Upper lobe of right lung (tissue), 1 donor: ENCODE measurements around the gene SCARF1. TPM values are rescaled to one million over a fixed set of nuclear protein-coding genes. Genes with fewer than 3 reads are reported as not detected.
A peak's percentile ranks its signal among the peaks of the same experiment; 100 is the strongest.

Experiments
- ATAC-seq: fragments of 200-7000 bp; cut with Tn5 transposase; one replicate; pipeline ENCODE4 v1.9.1; 2020; ENCODE audit warnings: mild to moderate bottlenecking, moderate library complexity
- DNase-seq: peaks from one replicate; pipeline ENCODE4 v3.0.0-alpha.2; 2020
- H3K27ac ChIP-seq: fragments of 200-600 bp; one replicate; pipeline ENCODE4 v1.8.0; 2022
- H3K27me3 ChIP-seq: fragments of 200-600 bp; one replicate; pipeline ENCODE4 v1.8.0; 2022; ENCODE audit warnings: mild to moderate bottlenecking
- H3K36me3 ChIP-seq: fragments of 200-600 bp; one replicate; pipeline ENCODE4 v1.8.0; 2022
- H3K4me1 ChIP-seq: fragments of 200-600 bp; one replicate; pipeline ENCODE4 v1.8.0; 2022
- H3K4me3 ChIP-seq: fragments of 200-600 bp; one replicate; pipeline ENCODE4 v1.8.0; 2022; ENCODE audit warnings: mild to moderate bottlenecking
- H3K9me3 ChIP-seq: fragments of 200-600 bp; one replicate; pipeline ENCODE4 v1.8.0; 2022
- intact Hi-C: fragments of 100-400 bp; cut with DNase I; formaldehyde crosslinking; loops from one replicate; pipeline ENCODE4 v1.11.0; 2022
- total RNA-seq: library from RNA; stranded (reverse); fragmentation: NEBNext Ultra II Directional; extraction: Animal tissue kit (Norgen Biotek cat#: 25700); gene quantifications from one replicate; pipeline ENCODE4 v1.2.1, GENCODE V29; 2021
- TF ChIP-seq, protein P1 (sequence below): fragments of 200-600 bp; IDR thresholded peaks from one replicate; pipeline ENCODE4 v1.8.0; 2022; ENCODE audit warnings: antibody characterized with exemption
- donor health status: DM: no; HTN: yes; CAD: no; lungs with severe emphysema.

The SCARF1 gene
- total RNA-seq, 1 donor from 2014 or later, result 48.5 TPM

DNA sequence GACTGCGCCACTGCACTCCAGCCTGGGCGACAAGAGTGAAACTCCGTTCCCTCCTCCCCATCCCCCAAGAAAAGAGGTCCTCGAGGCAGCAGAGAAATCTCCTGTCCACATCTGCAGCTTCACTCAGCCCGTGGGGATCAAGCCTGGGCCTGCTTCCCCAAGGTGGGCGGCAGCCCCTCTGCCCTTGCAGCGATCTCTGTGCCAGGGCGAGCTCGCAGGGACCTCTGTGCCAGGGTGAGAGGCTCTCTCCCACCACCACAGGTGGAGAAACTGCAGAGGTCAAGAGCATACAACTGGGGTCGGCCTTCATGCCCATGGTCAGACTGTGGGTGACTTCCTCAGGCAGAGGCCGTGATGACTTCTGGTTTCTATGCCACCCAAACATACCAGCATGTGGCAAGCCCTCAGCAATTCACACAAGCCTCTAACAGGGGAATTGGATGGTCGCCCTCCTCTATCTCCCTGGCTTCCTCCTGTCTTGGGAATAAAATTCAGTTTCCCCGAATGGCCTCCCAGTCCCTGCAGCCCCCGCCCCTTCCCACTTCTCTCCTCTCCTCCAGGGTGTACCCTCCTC, 22.4 kb downstream of the SCARF1 start:
- peak; percentile 4 for ATAC-seq
- DNase-seq, result no peak
- Histone ChIP-seq H3K27me3 (no peaks in the 10 kb centered on the region), H3K36me3 (peaks cover 13% of the 10 kb centered on the region), H3K27ac (no peak overlapping the region), H3K4me3 (no peak overlapping the region), H3K4me1 (peaks cover 32% of the 10 kb centered on the region), H3K9me3 (no peaks in the 10 kb centered on the region)
- TF ChIP-seq, protein P1, sequence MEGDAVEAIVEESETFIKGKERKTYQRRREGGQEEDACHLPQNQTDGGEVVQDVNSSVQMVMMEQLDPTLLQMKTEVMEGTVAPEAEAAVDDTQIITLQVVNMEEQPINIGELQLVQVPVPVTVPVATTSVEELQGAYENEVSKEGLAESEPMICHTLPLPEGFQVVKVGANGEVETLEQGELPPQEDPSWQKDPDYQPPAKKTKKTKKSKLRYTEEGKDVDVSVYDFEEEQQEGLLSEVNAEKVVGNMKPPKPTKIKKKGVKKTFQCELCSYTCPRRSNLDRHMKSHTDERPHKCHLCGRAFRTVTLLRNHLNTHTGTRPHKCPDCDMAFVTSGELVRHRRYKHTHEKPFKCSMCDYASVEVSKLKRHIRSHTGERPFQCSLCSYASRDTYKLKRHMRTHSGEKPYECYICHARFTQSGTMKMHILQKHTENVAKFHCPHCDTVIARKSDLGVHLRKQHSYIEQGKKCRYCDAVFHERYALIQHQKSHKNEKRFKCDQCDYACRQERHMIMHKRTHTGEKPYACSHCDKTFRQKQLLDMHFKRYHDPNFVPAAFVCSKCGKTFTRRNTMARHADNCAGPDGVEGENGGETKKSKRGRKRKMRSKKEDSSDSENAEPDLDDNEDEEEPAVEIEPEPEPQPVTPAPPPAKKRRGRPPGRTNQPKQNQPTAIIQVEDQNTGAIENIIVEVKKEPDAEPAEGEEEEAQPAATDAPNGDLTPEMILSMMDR, result no peak
- intact Hi-C loops, result no loop called here

DNA sequence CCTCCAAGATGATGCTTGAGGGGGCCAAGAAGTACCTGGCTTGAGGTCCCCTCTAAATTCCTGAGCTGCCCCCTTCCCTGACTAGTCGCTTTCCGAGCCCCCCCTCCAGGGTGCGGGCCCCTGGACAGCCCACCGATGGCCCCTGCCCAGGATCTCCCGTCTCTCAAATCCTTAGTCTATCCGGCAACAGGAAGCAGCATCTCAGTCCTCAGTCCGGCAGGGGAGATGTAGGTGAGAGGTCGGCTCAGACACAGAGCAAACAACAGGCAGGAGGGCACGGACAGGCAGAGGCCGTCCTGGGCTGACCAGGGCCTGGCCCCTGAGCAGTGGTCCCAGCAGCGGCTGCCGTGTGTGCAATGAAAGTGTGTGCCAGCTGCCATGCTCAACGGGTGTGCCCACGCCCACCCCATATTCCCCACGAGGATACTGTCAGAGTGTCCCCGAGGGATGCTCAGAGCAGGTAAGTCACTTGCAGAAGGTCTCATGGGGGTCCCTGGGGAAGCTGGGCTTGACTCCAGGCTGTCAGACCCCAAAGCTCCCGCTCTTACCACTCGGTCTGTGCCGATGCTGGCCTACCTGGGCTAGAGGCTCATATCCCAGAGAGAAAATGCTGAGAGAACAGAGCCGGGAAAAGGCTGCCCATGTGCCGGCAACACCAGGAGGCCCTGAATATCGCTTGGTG, 24.1 kb downstream of the SCARF1 start:
- DNase-seq (no peak), ATAC-seq (no peak)
- intact Hi-C loops, result no loop called here
- H3K27ac ChIP-seq, result no peak overlapping the region
- TF ChIP-seq, protein P1, result no peak
- no peaks in the 10 kb centered on the region for H3K27me3 ChIP-seq
- H3K4me3 ChIP-seq, result no peak overlapping the region
- H3K36me3 ChIP-seq, result peaks cover 21% of the 10 kb centered on the region
- H3K9me3 ChIP-seq, result no peaks in the 10 kb centered on the region
- H3K4me1 ChIP-seq, result peaks cover 22% of the 10 kb centered on the region

DNA sequence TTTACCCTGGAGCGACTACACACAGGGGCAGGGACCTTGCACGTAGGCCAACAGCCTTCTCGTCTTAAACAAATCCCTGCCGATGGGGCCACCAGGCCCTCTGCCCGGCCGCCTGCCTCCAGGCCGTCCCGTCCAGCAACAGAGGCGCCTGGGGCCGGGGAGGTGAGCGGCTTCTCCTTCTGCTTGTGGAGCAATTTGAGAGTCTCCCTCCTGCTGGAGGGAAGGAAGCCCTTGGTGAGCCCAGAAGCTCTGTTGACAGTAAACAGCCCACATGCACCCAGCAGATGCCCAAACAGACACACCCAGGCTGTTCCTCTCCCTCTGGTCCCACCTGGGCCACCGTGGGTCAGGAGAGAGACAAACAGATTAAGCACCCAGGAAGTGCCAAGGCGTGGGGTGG, 25.0 kb downstream of the SCARF1 start:
- Histone ChIP-seq H3K4me1 (peaks cover 13% of the 10 kb centered on the region), H3K4me3 (no peak overlapping the region), H3K27ac (no peak overlapping the region), H3K9me3 (no peaks in the 10 kb centered on the region), H3K27me3 (no peaks in the 10 kb centered on the region), H3K36me3 (peaks cover 25% of the 10 kb centered on the region)
- ATAC-seq (no peak), DNase-seq (no peak)
- TF ChIP-seq, protein P1, result no peak
- intact Hi-C loops, result no loop called here

- DNase-seq, result no peak
- peaks cover 40% of the 10 kb centered on the region for H3K36me3 ChIP-seq
- peak overlapping the region; percentile 3 for H3K27ac ChIP-seq
Observed at GRCh38 chr17:1617620-1618174, 27.8 kb downstream of the SCARF1 start.

GRCh38 chr17:1616101-1616500, 29.4 kb downstream of the SCARF1 start:
- Histone ChIP-seq H3K27ac (no peak overlapping the region), H3K27me3 (no peaks in the 10 kb centered on the region), H3K4me3 (no peak overlapping the region), H3K4me1 (peaks cover 17% of the 10 kb centered on the region), H3K36me3 (peaks cover 52% of the 10 kb centered on the region), H3K9me3 (no peaks in the 10 kb centered on the region)
- DNase-seq (no peak), ATAC-seq (no peak)
- TF ChIP-seq, protein P1, result no peak
- intact Hi-C loops, result no loop called here

More at GRCh38 chr17:1617620-1618174, 27.8 kb downstream of the SCARF1 start:
- Histone ChIP-seq H3K4me3 (no peak overlapping the region), H3K9me3 (no peaks in the 10 kb centered on the region), H3K4me1 (peaks cover 10% of the 10 kb centered on the region), H3K27me3 (no peaks in the 10 kb centered on the region)
- TF ChIP-seq, protein P1, result no peak
- peak; percentile 55 for ATAC-seq
- intact Hi-C loops, result no loop called here
